ENCODE data around the gene ABCA9.

ABCA9 gene

GRCh38 chr17:68927516-68927915 lies 133.2 kb downstream of the ABCA9 start:
- H3K36me3 ChIP-seq (replicated peaks; ENCODE audit: low read depth, low read length), result no peaks in the 10 kb centered on the region
- no peaks in the 10 kb centered on the region for H3K27me3 ChIP-seq (ENCODE audit: low read depth, low read length)
- H4K20me1 ChIP-seq (ENCODE audit: insufficient read depth, low read length), result no peaks in the 10 kb centered on the region
- peaks cover 14% of the 10 kb centered on the region for H3K4me1 ChIP-seq (ENCODE audit: low read length)
- H3K27ac ChIP-seq (ENCODE audit: low read length), result no peak overlapping the region
- no peak overlapping the region for H3K9ac ChIP-seq (ENCODE audit: low read length)
- no peaks in the 10 kb centered on the region for H3K9me3 ChIP-seq (ENCODE audit: insufficient read depth, low read length)
- TF ChIP-seq CTCF (IDR thresholded peaks at IDR 0.05; ENCODE audit: low read depth, low read length), result no peak
- TF ChIP-seq EZH2phosphoT487 (IDR thresholded peaks at IDR 0.05; ENCODE audit: low read depth), result no peak
- H3K4me3 ChIP-seq (ENCODE audit: low read length), result no peak overlapping the region
- no peaks in the 10 kb centered on the region for H3K79me2 ChIP-seq (ENCODE audit: low read length)
- no peak overlapping the region for H2AFZ ChIP-seq (ENCODE audit: low read depth, low read length)
- no peak overlapping the region for H3K4me2 ChIP-seq (ENCODE audit: low read length)

GRCh38 chr17:68924793-68925720 lies 135.7 kb downstream of the ABCA9 start:
- Histone ChIP-seq H3K27me3 (ENCODE audit: low read depth, low read length) (no peaks in the 10 kb centered on the region), H3K9me3 (ENCODE audit: insufficient read depth, low read length) (no peaks in the 10 kb centered on the region), H3K4me2 (ENCODE audit: low read length) (peak overlapping the region; percentile 43), H3K4me1 (ENCODE audit: low read length) (peaks cover 14% of the 10 kb centered on the region), H3K9ac (ENCODE audit: low read length) (no peak overlapping the region), H3K27ac (ENCODE audit: low read length) (no peak overlapping the region), H3K4me3 (ENCODE audit: low read length) (no peak overlapping the region), H4K20me1 (ENCODE audit: insufficient read depth, low read length) (no peaks in the 10 kb centered on the region), H3K79me2 (ENCODE audit: low read length) (no peaks in the 10 kb centered on the region), H2AFZ (ENCODE audit: low read depth, low read length) (no peak overlapping the region), H3K36me3 (replicated peaks; ENCODE audit: low read depth, low read length) (no peaks in the 10 kb centered on the region)
- TF ChIP-seq EZH2phosphoT487 (IDR thresholded peaks at IDR 0.05; ENCODE audit: low read depth) (no peak), CTCF (IDR thresholded peaks at IDR 0.05; ENCODE audit: low read depth, low read length) (no peak)

Data from OCI-LY3 (cell line).